NB4 (cell line): ENCODE measurements around the gene KISS1R.

Experiments used
- CTCF ChIP-seq: IDR thresholded peaks from one replicate; pipeline ENCODE4 v1.5.1; 2012; ENCODE audit warnings: low read depth, low read length
- MAX ChIP-seq: IDR thresholded peaks from 2 replicates; pipeline ENCODE4 v1.6.1; 2011; ENCODE audit warnings: low read depth, low read length
- MYC ChIP-seq: IDR thresholded peaks from 2 replicates; pipeline ENCODE4 v1.6.1; 2011; ENCODE audit warnings: low read depth, low read length
- POLR2A ChIP-seq: IDR thresholded peaks from 2 replicates; pipeline ENCODE4 v1.6.1; 2011; ENCODE audit warnings: mild to moderate bottlenecking; ENCODE audit not compliant: insufficient read length; ENCODE audit errors: extremely low read depth

GRCh38 chr19:934197-934840 is 17.2 kb downstream of the KISS1R start:
- TF ChIP-seq CTCF = no peak
- no peak for TF ChIP-seq POLR2A
- TF ChIP-seq MAX = no peak
- TF ChIP-seq MYC = no peak
